K562 (cell line): ENCODE data around the gene CKS2. TPM values are rescaled to one million over a fixed set of nuclear protein-coding genes. Genes with fewer than 3 reads are reported as not detected.

ENCODE experiments used
- ATAC-seq: fragments of 200-7000 bp; cut with Tn5 transposase; 3 replicates; pipeline ENCODE4 v1.9.1; 2020; ENCODE audit warnings: moderate library complexity
- BruUV-seq: library from RNA; stranded (reverse); fragments of 400-500 nt; replicated peaks from 2 replicates; lab custom pipeline; 2021; lab: Mats Ljungman, UMichigan
- CTCF ChIA-PET: fragments of 300-600 bp; formaldehyde crosslinking; extraction: SDS; loops from one replicate; lab custom pipeline; 2021; ENCODE audit warnings: low intra/inter-chr PET ratio; lab: Yijun Ruan, JAX
- POLR2A ChIA-PET: fragments of 300-600, 350-650 bp; sonication (Branson Sonifier 250); formaldehyde crosslinking; extraction: SDS; loops from one replicate; lab custom pipeline; 2021; ENCODE audit warnings: antibody characterized with exemption, inconsistent platforms; lab: Yijun Ruan, JAX
- DNase-seq, 4 experiments: peaks; one replicate each; pipeline versions ENCODE4 v3.0.0 to v3.0.0-alpha.2; 2011 to 2018; ENCODE audit warnings: low spot score in 3 of 4, mixed read lengths in 3 of 4; ENCODE audit errors: extremely low read depth in 1 of 4
- FAIRE-seq: peaks from 2 replicates; lab custom pipeline; 2011; peaks lifted over from hg19 to GRCh38; lab: Jason Lieb, UNC
- H2AFZ ChIP-seq: 2 replicates; pipeline ENCODE4 v1.6.0; 2011; ENCODE audit warnings: low read depth, low read length, control low read depth, inconsistent platforms
- H3K27ac ChIP-seq: fragments of 200-600 bp; 3 replicates; pipeline ENCODE4 v1.8.0; 2011; ENCODE audit warnings: low read depth, mild to moderate bottlenecking, control low read depth, inconsistent platforms, low read length, moderate library complexity, mixed read lengths; ENCODE audit errors: extremely low read depth
- H3K27me3 ChIP-seq, 2 experiments: fragments of 300-600 bp in 1 of 2; 2 replicates in 1 of 2; 3 replicates in 1 of 2; pipeline versions ENCODE4 v1.6.0 to v1.8.0; 2011; ENCODE audit warnings: inconsistent platforms in 2 of 2, low read length in 2 of 2, mild to moderate bottlenecking in 1 of 2, mixed read lengths in 1 of 2, moderate library complexity in 1 of 2; ENCODE audit not compliant: control insufficient read depth in 2 of 2, insufficient read depth in 2 of 2
- H3K36me3 ChIP-seq: fragments of 300-600 bp; 3 replicates; pipeline ENCODE4 v1.8.0; 2011; ENCODE audit warnings: mild to moderate bottlenecking, low read length, inconsistent platforms; ENCODE audit not compliant: control insufficient read depth, insufficient read depth
- H3K4me1 ChIP-seq, 2 experiments: fragments of 200-600 bp in 1 of 2; replicated peaks in 1 of 2; 2 replicates in 1 of 2; 3 replicates in 1 of 2; pipeline versions ENCODE4 v1.5.1 to v1.8.0; 2011; ENCODE audit warnings: inconsistent platforms in 2 of 2, low read length in 2 of 2, mild to moderate bottlenecking in 1 of 2, mixed read lengths in 1 of 2, moderate library complexity in 1 of 2; ENCODE audit not compliant: control insufficient read depth in 2 of 2, insufficient read depth in 2 of 2
- H3K4me2 ChIP-seq: 2 replicates; pipeline ENCODE4 v1.6.1; 2011; ENCODE audit warnings: low read length, control low read depth, inconsistent platforms, mixed read lengths; ENCODE audit not compliant: insufficient read depth
- H3K4me3 ChIP-seq: fragments of 200-600 bp; sonication (generic), shearing (Covaris generic); 2 replicates; pipeline ENCODE4 v1.5.1; 2016; ENCODE audit warnings: control low read depth, inconsistent platforms
- H3K79me2 ChIP-seq: fragments of 200-600 bp; 3 replicates; pipeline ENCODE4 v1.8.0; 2011; ENCODE audit warnings: low read length, inconsistent platforms; ENCODE audit not compliant: control insufficient read depth, insufficient read depth
- H3K9ac ChIP-seq, 2 experiments: 2 replicates each; pipeline versions ENCODE4 v1.6.0 to v1.6.1; 2011; ENCODE audit warnings: low read depth in 2 of 2, low read length in 2 of 2, control low read depth in 1 of 2, inconsistent platforms in 1 of 2, mild to moderate bottlenecking in 1 of 2, mixed read lengths in 1 of 2; ENCODE audit not compliant: insufficient read depth in 1 of 2
- H3K9me1 ChIP-seq: one replicate; pipeline ENCODE4 v1.6.0; 2011; ENCODE audit warnings: inconsistent platforms, mild to moderate bottlenecking, low read length, moderate library complexity; ENCODE audit not compliant: control insufficient read depth, insufficient read depth
- H3K9me3 ChIP-seq: replicated peaks from 2 replicates; pipeline ENCODE4 v1.5.1; 2011; ENCODE audit warnings: low read depth, low read length, inconsistent platforms; ENCODE audit not compliant: control insufficient read depth, insufficient read depth
- H4K20me1 ChIP-seq: replicated peaks from 2 replicates; pipeline ENCODE4 v1.6.1; 2011; ENCODE audit warnings: low read length, inconsistent platforms, mixed read lengths; ENCODE audit not compliant: control insufficient read depth, insufficient read depth
- ADNP ChIP-seq: fragments of 200-800 bp; sonication (Bioruptor generic); IDR thresholded peaks from 2 replicates; pipeline ENCODE4 v1.6.1; 2016; ENCODE audit warnings: missing genetic modification characterization, missing compliant biosample characterization
- BRF2 ChIP-seq: IDR thresholded peaks from 3 replicates; pipeline ENCODE4 v1.6.1; 2011; ENCODE audit warnings: borderline replicate concordance, mild to moderate bottlenecking; ENCODE audit not compliant: insufficient read length, insufficient read depth
- CAMTA2 ChIP-seq: fragments of 250-450 bp; sonication (Bioruptor Pico); conservative IDR thresholded peaks from 2 replicates; pipeline ENCODE4 v1.5.1; 2022
- FOSL1 ChIP-seq: fragments of 200-800 bp; sonication (Bioruptor generic); conservative IDR thresholded peaks from 2 replicates; pipeline ENCODE4 v1.6.1; 2016; ENCODE audit warnings: missing genetic modification characterization, missing compliant biosample characterization
- HDAC3 ChIP-seq: fragments of 450-650 bp; IDR thresholded peaks from 2 replicates; pipeline ENCODE4 v1.6.1; 2018; ENCODE audit warnings: borderline replicate concordance, mild to moderate bottlenecking, moderate library complexity; ENCODE audit not compliant: partially characterized antibody
- ID3 ChIP-seq, 2 experiments: fragments of 250-450 bp in 1 of 2; fragments of 450-650 bp in 1 of 2; sonication (Bioruptor Pico) in 1 of 2; IDR thresholded peaks; 2 replicates each; pipeline versions ENCODE4 v1.6.1 to v1.8.0; 2016 to 2021; ENCODE audit warnings: mild to moderate bottlenecking in 2 of 2, moderate library complexity in 2 of 2, missing compliant biosample characterization in 1 of 2, missing genetic modification characterization in 1 of 2
- KLF16 ChIP-seq: IDR thresholded peaks from 2 replicates; pipeline ENCODE4 v1.6.1; 2016; ENCODE audit warnings: antibody characterized with exemption
- MAFF ChIP-seq: IDR thresholded peaks from 2 replicates; pipeline ENCODE4 v1.6.1; 2012; ENCODE audit warnings: low read length, improper control_type of control experiment
- NFE2 ChIP-seq: IDR thresholded peaks from 2 replicates; pipeline ENCODE4 v1.6.1; 2014; ENCODE audit warnings: antibody characterized with exemption, low read depth
- RBM25 ChIP-seq: fragments of 200-400 bp; formaldehyde crosslinking; IDR thresholded peaks from 2 replicates; pipeline ENCODE4 v1.6.1; 2018; ENCODE audit warnings: low read length, low read depth, moderate library complexity; ENCODE audit not compliant: severe bottlenecking
- TCF7 ChIP-seq: sonication (generic); IDR thresholded peaks from 2 replicates; pipeline ENCODE4 v1.6.1; 2016; ENCODE audit warnings: antibody characterized with exemption, borderline replicate concordance
- TOE1 ChIP-seq, 2 experiments: fragments of 450-650 bp in 1 of 2; sonication (generic) in 1 of 2; formaldehyde crosslinking in 1 of 2; IDR thresholded peaks; 2 replicates each; pipeline versions ENCODE4 v1.7.1 to v1.8.0; 2016 to 2022; ENCODE audit warnings: borderline replicate concordance in 2 of 2, mild to moderate bottlenecking in 2 of 2, antibody characterized with exemption in 1 of 2, inconsistent platforms in 1 of 2, low read depth in 1 of 2, missing genetic modification reagents in 1 of 2, moderate library complexity in 1 of 2
- TRIM24 ChIP-seq, 2 experiments: fragments of 450-650 bp; IDR thresholded peaks; 2 replicates each; pipeline ENCODE4 v1.6.1; 2016
- ZNF175 ChIP-seq: fragments of 200-800 bp; sonication (Bioruptor generic); IDR thresholded peaks from 2 replicates; pipeline ENCODE4 v1.6.1; 2016; ENCODE audit warnings: low read depth, mild to moderate bottlenecking, missing genetic modification characterization, missing compliant biosample characterization
- WGBS: fragments of 100-300 bp; shearing (Covaris generic); methylation state at CpG from one replicate; pipeline ENCODE4 v1.1.6; 2016; ENCODE audit warnings: low coverage, mixed read lengths; ENCODE audit not compliant: insufficient coverage; ENCODE audit errors: missing lambda C conversion rate; 5-methylcytosine and 5-hydroxymethylcytosine counted together
- in situ Hi-C: fragments of 300-500 bp; cut with MboI; formaldehyde crosslinking; loops from 4 replicates; pipeline ENCODE4 v1.15.0; 2018; ENCODE audit warnings: inconsistent platforms, mixed read lengths
- intact Hi-C: fragments of 100-400 bp; cut with micrococcal nuclease; formaldehyde crosslinking; loops from 2 replicates; pipeline ENCODE4 v1.14.2; 2022
- polyA plus RNA-seq, 8 experiments: library from polyadenylated mRNA; depleted of rRNA in 4 of 8; stranded (reverse) in 5 of 8; unstranded in 3 of 8; fragments of >200 nt; fragmentation: Nextera tagmentation in 2 of 8; fragmentation: Illumina TruSeq in 1 of 8; extraction: Ambion mirVana in 2 of 8; extraction: Trizol in 1 of 8; gene quantifications; 2 replicates each; pipeline versions ENCODE4 v1.2.1 to v1.2.3, GENCODE V29; 2011 to 2014; ENCODE audit warnings: inconsistent platforms in 1 of 8, missing spikeins in 1 of 8
- total RNA-seq, 7 experiments: library from RNA; depleted of rRNA in 6 of 7; stranded (reverse); fragments of >200 nt in 6 of 7; fragmentation: Illumina TruSeq in 2 of 7; extraction: Trizol in 2 of 7; gene quantifications; 2 replicates each; pipeline versions ENCODE4 v1.2.1 to v1.2.3, GENCODE V29; 2011 to 2021; ENCODE audit warnings: low replicate concordance in 1 of 7

Gene CKS2
- total and polyA plus RNA-seq, 9 of the 15 experiments (the other 6 are each of a cell fraction or from before 2014, with no cell fraction given): 123 to 941 (median 321) TPM

- Histone ChIP-seq H4K20me1 (no peaks in the 10 kb centered on the region), H3K4me2 (no peak overlapping the region), H3K79me2 (no peaks in the 10 kb centered on the region), H3K9me1 (no peaks in the 10 kb centered on the region), H3K27me3 (no peaks in the 10 kb centered on the region), H3K9ac (no peak overlapping the region), H3K4me3 (no peak overlapping the region), H3K9me3 (no peaks in the 10 kb centered on the region), H3K27ac (no peak overlapping the region), H3K36me3 (peaks cover 85% of the 10 kb centered on the region; the same call in 2 of the 3 replicates), H3K4me1 (no peaks in the 10 kb centered on the region), H2AFZ (no peak overlapping the region)
- in situ Hi-C loops (no loop called here), intact Hi-C loops (no loop called here)
- CTCF ChIA-PET: no interaction called here
- DNase-seq (no peak), ATAC-seq (no peak), FAIRE-seq (no peak)
- no TSS peak for BruUV-seq
- POLR2A ChIA-PET: no interaction called here
- 57% methylated on average over 2 of the region's 2 CpGs for whole genome bisulfite sequencing
- TF ChIP-seq NFE2 (no peak), ADNP (tag) (no peak), FOSL1 (tag) (no peak), BRF2 (no peak), TCF7 (no peak), RBM25 (no peak), TOE1 (IDR thresholded peaks at IDR 0.05; ENCODE audit: borderline replicate concordance) (no peak), TOE1 (CRISPR knock-in tag; IDR thresholded peaks at IDR 0.05; ENCODE audit: borderline replicate concordance, low read depth) (no peak), HDAC3 (no peak), TRIM24 (IDR thresholded peaks at IDR 0.05) (no peak), CAMTA2 (no peak), MAFF (no peak), KLF16 (no peak), ZNF175 (CRISPR knock-in tag) (no peak), ID3 (CRISPR knock-in tag; IDR thresholded peaks at IDR 0.05) (no peak), ID3 (tag; IDR thresholded peaks at IDR 0.05) (no peak)
These were observed 40.1 kb downstream of the CKS2 start for GRCh38 chr9:89350988-89351557.
